GM12878 (cell line): Measurements from ENCODE around the gene TMEM9B. TPM values are rescaled to one million over a fixed set of nuclear protein-coding genes. Genes with fewer than 3 reads are reported as not detected.

Source experiments
- ATAC-seq: fragments of 200-7000 bp; cut with Tn5 transposase; 3 replicates; pipeline ENCODE4 v1.9.1; 2020; ENCODE audit warnings: mild to moderate bottlenecking, moderate library complexity
- BruUV-seq: library from RNA; stranded (reverse); fragments of 400-500 nt; replicated peaks from 2 replicates; lab custom pipeline; 2021; lab: Mats Ljungman, UMichigan
- CTCF ChIA-PET: fragments of 300-600 bp; sonication (Branson Sonifier 250); formaldehyde crosslinking; extraction: SDS; loops from one replicate; lab custom pipeline; 2021; ENCODE audit warnings: inconsistent platforms; lab: Yijun Ruan, JAX
- POLR2A ChIA-PET: fragments of 350-600 bp; formaldehyde crosslinking; extraction: SDS; loops from one replicate; lab custom pipeline; 2021; ENCODE audit warnings: inconsistent platforms; lab: Charles Lee
- RAD21 ChIA-PET: fragments of 300-600 bp; sonication (Branson Sonifier 250); formaldehyde crosslinking; loops from one replicate; lab custom pipeline; 2023; ENCODE audit warnings: antibody characterized with exemption; ENCODE audit not compliant: unreplicated experiment; lab: Charles Lee
- SMC1A ChIA-PET: fragments of 300-600 bp; sonication (Branson Sonifier 250); formaldehyde crosslinking; loops from one replicate; lab custom pipeline; 2023; ENCODE audit not compliant: unreplicated experiment, uncharacterized antibody; lab: Charles Lee
- DNase-seq: peaks from one replicate; pipeline ENCODE4 v3.0.0-alpha.2; 2011; ENCODE audit warnings: low read depth, low spot score
- FAIRE-seq: peaks from 3 replicates; lab custom pipeline; 2011; peaks lifted over from hg19 to GRCh38; lab: Jason Lieb, UNC
- H2AFZ ChIP-seq: 2 replicates; pipeline ENCODE4 v1.6.0; 2011; ENCODE audit warnings: low read depth, low read length, control low read depth; ENCODE audit not compliant: control insufficient read depth
- H3K27ac ChIP-seq: 2 replicates; pipeline ENCODE4 v1.5.1; 2011; ENCODE audit warnings: control low read depth; ENCODE audit not compliant: control insufficient read depth, insufficient read depth
- H3K27me3 ChIP-seq, 2 experiments: replicated peaks in 1 of 2; 2 replicates each; pipeline versions ENCODE4 v1.6.0 to v1.6.1; 2011; ENCODE audit warnings: low read length in 1 of 2; ENCODE audit not compliant: control insufficient read depth in 2 of 2, insufficient read depth in 2 of 2
- H3K36me3 ChIP-seq, 2 experiments: 2 replicates each; pipeline ENCODE4 v1.5.1; 2011; ENCODE audit warnings: low read length in 1 of 2; ENCODE audit not compliant: control insufficient read depth in 2 of 2, insufficient read depth in 2 of 2
- H3K4me1 ChIP-seq: 2 replicates; pipeline ENCODE4 v1.6.1; 2011; ENCODE audit warnings: mild to moderate bottlenecking, low read length, moderate library complexity, mixed read lengths; ENCODE audit not compliant: control insufficient read depth, insufficient read depth
- H3K4me2 ChIP-seq: 2 replicates; pipeline ENCODE4 v1.6.0; 2011; ENCODE audit warnings: control low read depth; ENCODE audit not compliant: control insufficient read depth, insufficient read depth
- H3K4me3 ChIP-seq: fragments of 200-600 bp; sonication (generic); 2 replicates; pipeline ENCODE4 v1.5.1; 2016
- H3K79me2 ChIP-seq: 2 replicates; pipeline ENCODE4 v1.6.0; 2011; ENCODE audit warnings: low read length; ENCODE audit not compliant: control insufficient read depth, insufficient read depth
- H3K9ac ChIP-seq: 2 replicates; pipeline ENCODE4 v1.8.0; 2011; ENCODE audit warnings: low read length, control low read depth, mixed read lengths; ENCODE audit not compliant: control insufficient read depth, insufficient read depth
- H3K9me3 ChIP-seq: replicated peaks from 3 replicates; pipeline ENCODE4 v1.5.1; 2011; ENCODE audit warnings: mild to moderate bottlenecking, low read length; ENCODE audit not compliant: control insufficient read depth, insufficient read depth
- H4K20me1 ChIP-seq: 2 replicates; pipeline ENCODE4 v1.6.0; 2011; ENCODE audit not compliant: control insufficient read depth, insufficient read depth
- BACH1 ChIP-seq: fragments of 450-650 bp; IDR thresholded peaks from 2 replicates; pipeline ENCODE4 v1.6.1; 2017; ENCODE audit warnings: mild to moderate bottlenecking, borderline replicate concordance
- FOS ChIP-seq: IDR thresholded peaks from 3 replicates; pipeline ENCODE4 v1.6.1; 2011; ENCODE audit warnings: borderline replicate concordance; ENCODE audit not compliant: insufficient read length; ENCODE audit errors: extremely low read depth
- GABPA ChIP-seq: IDR thresholded peaks from 2 replicates; pipeline ENCODE4 v1.6.1; 2014; ENCODE audit warnings: antibody characterized with exemption, low read depth, mild to moderate bottlenecking, inconsistent platforms
- GATAD2B ChIP-seq: fragments of 450-650 bp; conservative IDR thresholded peaks from 2 replicates; pipeline ENCODE4 v1.6.1; 2017; ENCODE audit warnings: low read depth, mild to moderate bottlenecking, moderate library complexity
- PAX5 ChIP-seq: IDR thresholded peaks from 2 replicates; pipeline ENCODE4 v1.6.1; 2011; ENCODE audit warnings: low read depth, low read length, borderline replicate concordance
- POLR2AphosphoS5 ChIP-seq: IDR thresholded peaks from 2 replicates; pipeline ENCODE4 v1.6.1; 2011; ENCODE audit warnings: mild to moderate bottlenecking, low read length, inconsistent platforms
- RFX5 ChIP-seq: IDR thresholded peaks from 2 replicates; pipeline ENCODE4 v1.6.1; 2011; ENCODE audit warnings: low read depth, low read length, improper control_type of control experiment
- SPI1 ChIP-seq: IDR thresholded peaks from 2 replicates; pipeline ENCODE4 v1.6.1; 2011; ENCODE audit warnings: low read depth, mild to moderate bottlenecking, low read length, moderate library complexity, borderline replicate concordance; ENCODE audit not compliant: insufficient read depth
- SUPT20H ChIP-seq: IDR thresholded peaks from 2 replicates; pipeline ENCODE4 v1.6.1; 2011; ENCODE audit warnings: low read depth, mild to moderate bottlenecking, low read length, moderate library complexity, borderline replicate concordance; ENCODE audit not compliant: control insufficient read depth
- ZNF687 ChIP-seq: fragments of 450-650 bp; IDR thresholded peaks from 2 replicates; pipeline ENCODE4 v1.6.1; 2017; ENCODE audit warnings: mild to moderate bottlenecking, moderate library complexity
- ZSCAN29 ChIP-seq: fragments of 450-650 bp; IDR thresholded peaks from 2 replicates; pipeline ENCODE4 v1.6.1; 2017; ENCODE audit warnings: mild to moderate bottlenecking, moderate library complexity
- WGBS: methylation state at CpG from one replicate; pipeline ENCODE4 v1.1.6; 2016; ENCODE audit warnings: low lambda C conversion rate; ENCODE audit not compliant: insufficient replicate concordance, insufficient coverage; ENCODE audit errors: missing lambda C conversion rate; 5-methylcytosine and 5-hydroxymethylcytosine counted together
- in situ Hi-C: fragments of 300-500 bp; cut with MboI; formaldehyde crosslinking; loops from 9 replicates; pipeline ENCODE4 v1.14.3; 2018; ENCODE audit warnings: mixed read lengths
- intact Hi-C: fragments of 100-400 bp; cut with micrococcal nuclease; formaldehyde crosslinking; loops from one replicate; pipeline ENCODE4 v1.14.2; 2022; ENCODE audit not compliant: unreplicated experiment
- polyA plus RNA-seq, 11 experiments: library from polyadenylated mRNA; depleted of rRNA in 4 of 11; unstranded in 6 of 11; stranded (reverse) in 5 of 11; fragments of >200 nt; fragmentation: Nextera tagmentation in 4 of 11; fragmentation: Illumina TruSeq in 1 of 11; extraction: Ambion mirVana in 4 of 11; extraction: Trizol in 1 of 11; gene quantifications; 1 replicate in 1 of 11; 2 replicates in 10 of 11; pipeline versions ENCODE4 v1.2.1 to v1.2.3, GENCODE V29; 2011 to 2016; ENCODE audit warnings: inconsistent platforms in 2 of 11, missing spikeins in 2 of 11, low read depth in 1 of 11
- total RNA-seq, 4 experiments: library from RNA; depleted of rRNA in 3 of 4; stranded (reverse); fragments of >200 nt in 3 of 4; fragmentation: Illumina TruSeq in 1 of 4; extraction: Trizol in 1 of 4; gene quantifications; 2 replicates each; pipeline versions ENCODE4 v1.2.1 to v1.2.3, GENCODE V29; 2013 to 2021
- TF ChIP-seq, protein P1 (sequence below): fragments of 450-650 bp; IDR thresholded peaks from 2 replicates; pipeline ENCODE4 v1.6.1; 2016; ENCODE audit warnings: mild to moderate bottlenecking

Gene TMEM9B
- total and polyA plus RNA-seq, 10 of the 15 experiments (the other 5 are each of a cell fraction or from before 2014, with no cell fraction given), result 11.5 to 54.0 (median 30.0) TPM

DNA sequence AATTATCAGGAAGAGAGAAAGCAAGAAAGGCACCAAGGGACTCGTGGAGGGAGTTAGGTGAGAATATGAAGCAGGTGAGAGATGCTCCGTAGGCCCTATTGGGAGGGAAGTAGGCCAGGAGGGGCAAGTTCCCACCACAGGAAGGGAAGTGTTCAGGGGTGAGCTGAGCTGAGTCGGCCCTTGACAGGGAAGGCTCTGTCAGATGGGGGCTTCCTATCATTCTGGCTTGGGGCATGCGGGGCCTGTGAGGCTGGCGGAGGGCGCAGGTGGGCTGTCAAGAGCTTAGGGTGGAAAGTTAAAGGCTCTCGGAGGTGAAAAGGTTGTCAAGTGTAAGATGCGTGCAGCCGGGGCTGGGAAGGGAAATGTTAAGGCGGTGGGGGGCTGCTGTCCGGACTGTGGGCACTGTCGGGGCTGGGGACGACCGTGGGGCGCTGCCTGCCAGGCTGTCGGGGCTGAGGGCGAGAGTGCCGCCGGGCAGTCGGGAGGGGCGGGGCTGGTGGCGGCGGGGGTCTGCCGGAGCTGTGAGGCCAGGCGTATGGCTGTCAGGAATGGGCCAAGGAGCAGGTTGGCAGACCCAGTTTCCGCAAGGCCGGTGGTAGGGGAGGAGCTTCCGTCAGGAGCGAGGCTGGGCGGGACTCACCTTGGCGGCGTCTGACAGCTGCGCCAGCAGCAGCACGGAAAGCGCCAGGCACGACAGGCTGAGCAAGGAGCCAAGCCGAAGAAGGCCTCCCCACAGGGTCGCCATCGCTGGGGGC is 496 bp downstream of the TMEM9B start (continued):
- TF ChIP-seq SPI1 (peak; percentile 25; the same call in 1 of the 2 replicates), FOS (no peak), BACH1 (peak; percentile 78; the same call in 1 of the 2 replicates)
- TF ChIP-seq, protein P1, sequence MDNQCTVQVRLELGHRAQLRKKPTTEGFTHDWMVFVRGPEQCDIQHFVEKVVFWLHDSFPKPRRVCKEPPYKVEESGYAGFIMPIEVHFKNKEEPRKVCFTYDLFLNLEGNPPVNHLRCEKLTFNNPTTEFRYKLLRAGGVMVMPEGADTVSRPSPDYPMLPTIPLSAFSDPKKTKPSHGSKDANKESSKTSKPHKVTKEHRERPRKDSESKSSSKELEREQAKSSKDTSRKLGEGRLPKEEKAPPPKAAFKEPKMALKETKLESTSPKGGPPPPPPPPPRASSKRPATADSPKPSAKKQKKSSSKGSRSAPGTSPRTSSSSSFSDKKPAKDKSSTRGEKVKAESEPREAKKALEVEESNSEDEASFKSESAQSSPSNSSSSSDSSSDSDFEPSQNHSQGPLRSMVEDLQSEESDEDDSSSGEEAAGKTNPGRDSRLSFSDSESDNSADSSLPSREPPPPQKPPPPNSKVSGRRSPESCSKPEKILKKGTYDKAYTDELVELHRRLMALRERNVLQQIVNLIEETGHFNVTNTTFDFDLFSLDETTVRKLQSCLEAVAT, result peak; percentile 87; the same call in 1 of the 2 replicates

DNA sequence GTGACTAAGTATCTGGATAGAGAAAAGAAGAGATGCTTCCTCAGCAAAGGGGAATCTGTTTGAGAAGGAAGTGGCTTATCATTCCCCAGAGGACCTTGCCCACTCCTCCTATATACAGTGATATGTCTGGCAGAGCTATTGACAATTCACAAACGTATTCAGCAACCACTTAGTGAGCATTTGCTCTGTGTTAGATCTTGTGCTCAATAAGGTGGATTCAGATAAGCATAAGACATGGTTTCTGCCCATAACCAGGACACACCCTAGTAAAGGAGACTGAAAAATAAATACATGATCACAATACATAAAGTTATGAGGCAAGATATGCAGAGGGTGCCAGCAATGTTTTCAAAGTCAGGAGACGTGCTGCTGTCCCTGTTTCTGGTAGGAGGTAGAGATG is 1.4 kb downstream of the TMEM9B start:
- CTCF ChIA-PET, result interaction anchor here (0.9 to 2.6 kb wide), 6 partner anchors 24 to 396 kb away, joined by 3 to 26 read pairs (median 6); no protein-coding TSS in a partner anchor
- no peaks in the 10 kb centered on the region for H3K9me3 ChIP-seq
- ATAC-seq (no peak), FAIRE-seq (no peak)
- H3K79me2 ChIP-seq, result peaks cover 34% of the 10 kb centered on the region
- SMC1A ChIA-PET, result interaction anchor here (0.7 to 1.5 kb wide), 5 partner anchors 21 to 544 kb away, joined by 3 to 4 read pairs (median 4); no protein-coding TSS in a partner anchor
- intact Hi-C loops (loop anchor here (5.0 kb wide), 3 partner anchors 99 to 396 kb away; a partner anchor contains a TSS), in situ Hi-C loops (no loop called here)
- no peaks in the 10 kb centered on the region for H4K20me1 ChIP-seq
- POLR2A ChIA-PET, result no interaction called here
- RAD21 ChIA-PET, result interaction anchor here (1.1 to 2.6 kb wide), 8 partner anchors 14 to 536 kb away, joined by 3 to 9 read pairs (median 6); partner anchors contain the start of genes STK33 and ZNF143
- no peaks in the 10 kb centered on the region for H3K27me3 ChIP-seq
- BruUV-seq, result TSS peak; percentile 63
- TF ChIP-seq ZNF687 (no peak), GATAD2B (no peak), GABPA (no peak), PAX5 (no peak), RFX5 (no peak), POLR2AphosphoS5 (no peak), ZSCAN29 (no peak), SUPT20H (no peak)
- TF ChIP-seq, all 136 proteins: peak for 0
- H3K4me1 ChIP-seq, result peaks cover 10% of the 10 kb centered on the region
- peak overlapping the region; percentile 92; the same call in 1 of the 2 replicates for H3K27ac ChIP-seq
- H3K4me3 ChIP-seq, result peak overlapping the region; percentile 83
- no peak for DNase-seq
- 0% methylated on average over 2 of the region's 2 CpGs for WGBS
- H3K9ac ChIP-seq, result peak overlapping the region; percentile 94
- H2AFZ ChIP-seq, result no peak overlapping the region
- H3K36me3 ChIP-seq, result no peaks in the 10 kb centered on the region
- peak overlapping the region; percentile 91 for H3K4me2 ChIP-seq
